ENCODE results near the gene CAND2.

DNA sequence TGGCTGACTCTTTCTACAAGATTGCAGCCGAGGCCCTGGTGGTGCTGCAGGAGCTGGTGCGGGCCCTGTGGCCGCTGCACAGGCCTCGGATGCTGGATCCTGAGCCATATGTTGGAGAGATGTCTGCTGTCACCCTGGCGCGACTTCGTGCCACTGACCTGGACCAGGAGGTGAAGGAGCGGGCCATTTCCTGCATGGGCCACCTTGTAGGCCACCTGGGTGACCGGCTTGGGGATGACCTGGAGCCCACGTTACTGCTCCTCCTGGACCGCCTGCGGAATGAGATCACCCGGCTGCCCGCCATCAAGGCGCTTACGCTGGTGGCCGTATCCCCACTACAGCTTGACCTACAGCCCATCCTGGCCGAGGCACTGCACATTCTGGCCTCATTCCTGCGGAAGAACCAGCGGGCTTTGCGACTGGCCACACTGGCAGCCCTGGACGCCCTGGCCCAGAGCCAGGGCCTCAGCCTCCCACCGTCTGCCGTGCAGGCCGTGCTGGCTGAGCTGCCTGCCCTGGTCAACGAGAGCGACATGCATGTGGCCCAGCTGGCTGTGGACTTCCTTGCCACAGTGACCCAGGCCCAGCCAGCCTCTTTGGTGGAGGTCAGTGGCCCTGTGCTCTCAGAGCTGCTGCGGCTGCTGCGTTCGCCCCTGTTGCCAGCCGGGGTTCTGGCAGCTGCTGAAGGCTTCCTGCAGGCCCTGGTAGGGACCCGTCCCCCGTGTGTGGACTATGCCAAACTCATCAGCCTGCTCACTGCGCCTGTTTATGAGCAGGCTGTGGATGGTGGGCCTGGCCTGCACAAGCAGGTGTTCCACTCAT lies 20.3 kb downstream of the CAND2 start:
- TF ChIP-seq CTCF (IDR thresholded peaks at IDR 0.05; ENCODE audit: low read depth, low read length) (no peak), EZH2phosphoT487 (IDR thresholded peaks at IDR 0.05; ENCODE audit: low read depth) (no peak)

All from OCI-LY3 (cell line).